WTC11 (cell line): ENCODE data around the gene KAZN.

Experiments used
- CBFB ChIP-seq: sonication (generic); formaldehyde crosslinking; IDR thresholded peaks from 2 replicates; pipeline ENCODE4 v1.8.1; 2022; ENCODE audit warnings: mild to moderate bottlenecking, low read depth, missing genetic modification reagents
- CREB1 ChIP-seq: sonication (generic); formaldehyde crosslinking; IDR thresholded peaks from 2 replicates; pipeline ENCODE4 v1.8.0; 2023; ENCODE audit warnings: mild to moderate bottlenecking, missing genetic modification reagents
- CREM ChIP-seq: sonication (generic); formaldehyde crosslinking; IDR thresholded peaks from 2 replicates; pipeline ENCODE4 v1.8.1; 2022; ENCODE audit warnings: mild to moderate bottlenecking, missing genetic modification reagents, moderate library complexity
- USF2 ChIP-seq: sonication (generic); formaldehyde crosslinking; IDR thresholded peaks from 2 replicates; pipeline ENCODE4 v1.8.1; 2023; ENCODE audit warnings: mild to moderate bottlenecking, missing genetic modification reagents, moderate library complexity
- ZSCAN18 ChIP-seq: fragments of 250-450 bp; sonication (Bioruptor Pico); IDR thresholded peaks from 2 replicates; pipeline ENCODE4 v2.1.2; 2022; ENCODE audit warnings: mild to moderate bottlenecking, moderate library complexity
- TF ChIP-seq, protein P1 (sequence below): fragments of 200-600 bp; IDR thresholded peaks from 2 replicates; pipeline ENCODE4 v1.8.0; 2022; ENCODE audit warnings: antibody characterized with exemption

- TF ChIP-seq, protein P1, sequence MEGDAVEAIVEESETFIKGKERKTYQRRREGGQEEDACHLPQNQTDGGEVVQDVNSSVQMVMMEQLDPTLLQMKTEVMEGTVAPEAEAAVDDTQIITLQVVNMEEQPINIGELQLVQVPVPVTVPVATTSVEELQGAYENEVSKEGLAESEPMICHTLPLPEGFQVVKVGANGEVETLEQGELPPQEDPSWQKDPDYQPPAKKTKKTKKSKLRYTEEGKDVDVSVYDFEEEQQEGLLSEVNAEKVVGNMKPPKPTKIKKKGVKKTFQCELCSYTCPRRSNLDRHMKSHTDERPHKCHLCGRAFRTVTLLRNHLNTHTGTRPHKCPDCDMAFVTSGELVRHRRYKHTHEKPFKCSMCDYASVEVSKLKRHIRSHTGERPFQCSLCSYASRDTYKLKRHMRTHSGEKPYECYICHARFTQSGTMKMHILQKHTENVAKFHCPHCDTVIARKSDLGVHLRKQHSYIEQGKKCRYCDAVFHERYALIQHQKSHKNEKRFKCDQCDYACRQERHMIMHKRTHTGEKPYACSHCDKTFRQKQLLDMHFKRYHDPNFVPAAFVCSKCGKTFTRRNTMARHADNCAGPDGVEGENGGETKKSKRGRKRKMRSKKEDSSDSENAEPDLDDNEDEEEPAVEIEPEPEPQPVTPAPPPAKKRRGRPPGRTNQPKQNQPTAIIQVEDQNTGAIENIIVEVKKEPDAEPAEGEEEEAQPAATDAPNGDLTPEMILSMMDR = no peak
- TF ChIP-seq CREB1 (no peak), USF2 (CRISPR knock-in tag) (no peak), CREM (CRISPR knock-in tag) (no peak), ZSCAN18 (no peak), CBFB (CRISPR knock-in tag) (no peak)
These were observed 376.6 kb downstream of the KAZN start for GRCh38 chr1:14975119-14975518.
